GM23248 (cell line): Measurements from ENCODE around the gene KANK3. TPM values are rescaled to one million over a fixed set of nuclear protein-coding genes. Genes with fewer than 3 reads are reported as not detected.

Experiments used
- DNase-seq: peaks from one replicate; pipeline ENCODE4 v3.0.0-alpha.2; 2015
- H2AFZ ChIP-seq: fragments of 200-600 bp; sonication (generic); 2 replicates; pipeline ENCODE4 v1.6.1; 2016; ENCODE audit warnings: antibody characterized with exemption
- H3F3A ChIP-seq: fragments of 200-600 bp; sonication (generic); 2 replicates; pipeline ENCODE4 v1.6.1; 2016; ENCODE audit warnings: mild to moderate bottlenecking, antibody characterized with exemption, mixed run types; ENCODE audit not compliant: insufficient read depth
- H3K27ac ChIP-seq: fragments of 200-600 bp; sonication (generic); 2 replicates; pipeline ENCODE4 v1.5.1; 2016; ENCODE audit warnings: mild to moderate bottlenecking
- H3K27me3 ChIP-seq: fragments of 200-600 bp; sonication (generic); replicated peaks from 2 replicates; pipeline ENCODE4 v1.6.1; 2016; ENCODE audit warnings: mild to moderate bottlenecking; ENCODE audit not compliant: insufficient read depth
- H3K36me3 ChIP-seq: fragments of 200-600 bp; sonication (generic); 2 replicates; pipeline ENCODE4 v1.6.1; 2016; ENCODE audit warnings: low read depth, mild to moderate bottlenecking
- H3K4me1 ChIP-seq: fragments of 200-600 bp; sonication (generic); 2 replicates; pipeline ENCODE4 v1.6.1; 2016; ENCODE audit warnings: mild to moderate bottlenecking; ENCODE audit not compliant: insufficient read depth
- H3K4me2 ChIP-seq: fragments of 200-600 bp; sonication (generic); one replicate; pipeline ENCODE4 v1.6.1; 2016; ENCODE audit warnings: mild to moderate bottlenecking; ENCODE audit not compliant: unreplicated experiment
- H3K4me3 ChIP-seq: fragments of 200-600 bp; sonication (generic); 2 replicates; pipeline ENCODE4 v1.5.1; 2016; ENCODE audit warnings: mild to moderate bottlenecking
- H3K79me2 ChIP-seq: fragments of 200-600 bp; sonication (generic); 2 replicates; pipeline ENCODE4 v1.6.1; 2016; ENCODE audit warnings: mild to moderate bottlenecking; ENCODE audit not compliant: insufficient read depth
- H3K9ac ChIP-seq: fragments of 200-600 bp; sonication (generic); 2 replicates; pipeline ENCODE4 v1.6.1; 2016; ENCODE audit warnings: mild to moderate bottlenecking
- H3K9me2 ChIP-seq: fragments of 200-600 bp; sonication (generic); 2 replicates; pipeline ENCODE4 v1.6.1; 2016; ENCODE audit warnings: mixed run types, mild to moderate bottlenecking, moderate library complexity; ENCODE audit not compliant: insufficient read depth
- H3K9me3 ChIP-seq: fragments of 200-600 bp; sonication (generic); one replicate; pipeline ENCODE4 v1.6.1; 2017; ENCODE audit warnings: low read depth
- H4K20me1 ChIP-seq: fragments of 200-600 bp; sonication (generic); 2 replicates; pipeline ENCODE4 v1.6.0; 2016; ENCODE audit not compliant: insufficient read depth
- EZH2 ChIP-seq: fragments of 200-600 bp; sonication (generic); IDR thresholded peaks from 2 replicates; pipeline ENCODE4 v1.6.1; 2018; ENCODE audit warnings: antibody characterized with exemption, mild to moderate bottlenecking; ENCODE audit not compliant: insufficient read depth, poor library complexity, severe bottlenecking
- EZH2phosphoT487 ChIP-seq: fragments of 200-600 bp; sonication (generic); IDR thresholded peaks from 2 replicates; pipeline ENCODE4 v1.6.1; 2018; ENCODE audit warnings: antibody characterized with exemption, moderate library complexity, mild to moderate bottlenecking, low read depth; ENCODE audit not compliant: insufficient read depth
- WGBS, 2 experiments: methylation state at CpG; one replicate each; pipeline ENCODE4 v1.1.6; 2015 to 2017; ENCODE audit warnings: low lambda C conversion rate in 2 of 2, low coverage in 1 of 2; ENCODE audit errors: missing lambda C conversion rate in 2 of 2; 5-methylcytosine and 5-hydroxymethylcytosine counted together
- in situ Hi-C: fragments of 300-500 bp; cut with MboI; formaldehyde crosslinking; loops from 2 replicates; pipeline ENCODE4 v1.15.0; 2020
- polyA plus RNA-seq: library from polyadenylated mRNA; unstranded; fragments of >200 nt; fragmentation: Nextera tagmentation; extraction: Ambion mirVana; gene quantifications from 2 replicates; pipeline ENCODE4 v1.2.1, GENCODE V29; 2016
- total RNA-seq: library from RNA; depleted of rRNA; stranded (reverse); fragments of >200 nt; shearing (Covaris generic); gene quantifications from 2 replicates; pipeline ENCODE4 v1.2.3, GENCODE V29; 2014

Gene KANK3
- total and polyA plus RNA-seq, 2 experiments from 2014 or later: 0.11 TPM; not detected in 1

DNA sequence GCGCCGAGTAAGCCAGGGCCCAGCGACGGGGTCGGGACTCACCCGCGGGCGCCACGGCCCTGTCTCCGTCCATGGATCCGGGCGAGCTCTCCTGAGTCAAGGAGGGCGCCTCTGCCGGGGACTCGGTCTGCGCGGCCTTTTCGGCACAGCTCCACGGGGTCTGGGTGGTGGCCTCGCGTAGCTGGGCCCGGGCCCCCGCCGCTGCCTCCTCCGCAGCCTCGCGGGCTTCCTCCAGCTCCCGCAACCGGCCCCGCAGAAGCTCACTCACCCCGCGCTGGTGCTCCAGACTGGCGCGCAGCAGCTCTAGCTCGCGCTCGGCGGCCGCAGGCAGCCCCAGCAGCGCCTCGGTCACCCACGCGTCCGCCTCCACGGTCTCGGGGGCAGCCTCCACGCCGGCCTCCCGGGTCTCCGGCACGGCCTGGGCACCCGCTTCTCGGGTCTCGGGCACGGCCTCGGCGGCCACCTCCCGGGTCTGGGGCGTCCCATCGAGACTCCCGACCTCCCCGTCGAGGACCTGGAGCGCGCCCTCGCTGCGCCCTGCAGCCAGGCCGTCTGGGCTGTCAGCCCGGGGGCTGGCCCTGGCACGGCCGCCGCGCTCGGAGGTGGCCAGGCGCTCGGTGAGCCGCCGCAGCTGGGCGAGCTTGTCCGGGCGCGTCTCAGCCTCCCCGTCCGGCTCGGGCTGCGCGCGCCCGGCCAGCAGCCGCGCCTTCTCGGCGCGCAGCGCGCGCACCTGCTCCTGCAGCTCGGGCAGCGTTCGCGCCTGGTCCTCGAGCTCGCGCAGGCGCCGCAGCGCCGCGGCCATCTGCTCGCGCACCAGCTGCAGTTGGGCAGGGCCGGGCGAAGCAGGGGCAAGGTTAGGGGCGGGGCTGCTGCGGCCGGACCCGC, 8.4 kb downstream of the KANK3 start:
- no peaks in the 10 kb centered on the region for H3K9me2 ChIP-seq
- H3K9me3 ChIP-seq: no peaks in the 10 kb centered on the region
- no peaks in the 10 kb centered on the region for H3K4me1 ChIP-seq
- H3K79me2 ChIP-seq: no peaks in the 10 kb centered on the region
- no peaks in the 10 kb centered on the region for H4K20me1 ChIP-seq
- peak; percentile 83 for DNase-seq
- H2AFZ ChIP-seq: peak overlapping the region; percentile 52; the same call in 1 of the 2 replicates
- no peaks in the 10 kb centered on the region for H3K36me3 ChIP-seq
- H3K4me2 ChIP-seq: peak overlapping the region; percentile 65
- no peaks in the 10 kb centered on the region for H3F3A ChIP-seq
- in situ Hi-C loops: no loop called here
- H3K27me3 ChIP-seq: peaks cover 12% of the 10 kb centered on the region
- 1 to 3% methylated on average over 78 to 80 of the region's 117 CpGs for WGBS, 2 experiments
- H3K9ac ChIP-seq: no peak overlapping the region
- H3K4me3 ChIP-seq: peak overlapping the region; percentile 55
- TF ChIP-seq EZH2 (no peak), EZH2phosphoT487 (no peak)
- H3K27ac ChIP-seq: no peak overlapping the region

DNA sequence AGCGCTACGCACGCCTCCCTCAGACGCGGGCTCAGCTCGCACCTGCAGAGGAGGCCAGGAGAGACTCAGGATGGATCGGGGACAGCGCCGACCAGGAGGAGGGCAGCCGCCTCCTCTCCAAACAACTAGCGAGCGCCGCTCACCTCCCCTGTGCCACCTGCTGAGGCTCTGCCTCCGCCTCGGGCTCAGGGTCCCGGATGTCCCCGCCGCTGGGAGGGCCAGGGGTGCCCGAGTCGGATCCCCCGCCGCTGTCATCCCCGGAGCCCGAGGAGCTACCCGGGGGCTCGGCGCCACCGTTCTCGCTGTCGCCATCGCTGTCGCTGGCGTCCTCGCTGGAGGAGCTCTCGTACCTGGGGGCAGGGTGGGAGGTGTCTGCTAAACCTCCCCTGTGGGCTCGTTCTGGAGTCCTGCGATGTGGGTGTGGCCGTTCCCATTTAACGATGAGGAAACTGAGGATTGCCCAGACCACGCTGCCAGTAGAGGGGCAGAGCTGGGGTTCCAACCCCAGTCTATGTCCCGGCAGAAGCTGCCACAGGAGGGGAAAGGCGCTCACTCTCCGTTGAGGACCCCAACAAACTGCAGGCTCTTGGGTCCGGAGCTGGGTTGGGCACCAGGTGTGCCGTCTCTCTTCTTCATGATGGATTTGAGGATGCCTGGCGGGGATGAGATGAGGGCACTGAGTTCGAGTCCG, 9.2 kb downstream of the KANK3 start:
- Histone ChIP-seq H3K9me3 (no peaks in the 10 kb centered on the region), H2AFZ (no peak overlapping the region), H3K27me3 (peaks cover 12% of the 10 kb centered on the region), H3K4me1 (no peaks in the 10 kb centered on the region), H3K36me3 (no peaks in the 10 kb centered on the region), H3K4me3 (no peak overlapping the region), H3K4me2 (no peak overlapping the region), H3K9ac (no peak overlapping the region), H3K79me2 (no peaks in the 10 kb centered on the region), H3K27ac (no peak overlapping the region), H3K9me2 (no peaks in the 10 kb centered on the region), H4K20me1 (no peaks in the 10 kb centered on the region), H3F3A (no peaks in the 10 kb centered on the region)
- DNase-seq: no peak
- TF ChIP-seq EZH2phosphoT487: 0 out of 2 replicates have a peak, but pooled peaks have one; percentile 7
- TF ChIP-seq EZH2: peak; percentile 53
- in situ Hi-C loops: no loop called here
- 7 to 10% methylated on average over 43 to 47 of the region's 48 CpGs for WGBS, 2 experiments

DNA sequence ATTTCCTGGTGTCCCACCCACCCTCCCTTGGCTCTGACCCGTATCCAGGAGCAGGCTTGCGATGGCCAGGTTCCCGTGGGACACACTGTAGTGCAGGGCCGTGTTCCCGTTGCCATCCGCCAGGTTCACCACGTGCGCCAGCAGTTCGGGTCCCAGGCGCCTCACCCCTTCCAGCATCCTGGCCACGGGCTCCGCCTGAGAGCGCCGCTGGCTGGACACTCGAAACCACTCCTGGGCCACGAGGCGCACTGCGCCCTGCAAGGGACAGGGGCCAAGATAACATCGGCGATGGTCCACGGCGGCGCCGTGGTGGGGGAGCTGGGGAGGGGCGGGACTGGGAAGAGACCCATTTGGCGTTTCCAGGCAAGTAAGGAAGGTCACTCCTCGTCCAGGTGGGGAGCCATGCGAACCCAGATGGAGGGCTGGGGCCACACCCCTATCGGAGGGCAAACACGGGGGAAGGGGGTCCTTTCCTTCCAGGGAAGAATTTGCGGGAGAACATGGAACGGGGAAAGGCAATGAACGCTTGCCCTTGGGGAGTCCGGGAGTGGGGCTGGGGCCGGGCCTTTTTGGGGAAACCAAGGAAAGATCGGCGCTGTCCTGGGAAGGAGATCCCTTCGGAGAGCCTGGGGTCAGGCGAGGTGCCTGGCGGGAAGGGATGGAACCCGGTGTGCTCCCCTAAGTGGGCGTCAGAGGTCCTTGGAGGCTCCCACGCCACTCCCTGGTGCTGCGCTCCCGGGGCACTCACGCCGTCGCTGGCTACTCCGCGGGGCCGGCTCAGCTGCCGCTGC, 9.9 kb downstream of the KANK3 start:
- no peak overlapping the region for H3K27ac ChIP-seq
- in situ Hi-C loops: no loop called here
- H3K4me2 ChIP-seq: no peak overlapping the region
- no peaks in the 10 kb centered on the region for H4K20me1 ChIP-seq
- no peaks in the 10 kb centered on the region for H3K9me2 ChIP-seq
- no peaks in the 10 kb centered on the region for H3K36me3 ChIP-seq
- H3K27me3 ChIP-seq: peaks cover 12% of the 10 kb centered on the region
- WGBS, 2 experiments: 11 to 13% methylated on average over 48 to 49 of the region's 52 CpGs
- DNase-seq: peak; percentile 19
- no peaks in the 10 kb centered on the region for H3K9me3 ChIP-seq
- H3F3A ChIP-seq: no peaks in the 10 kb centered on the region
- peak; percentile 4 for TF ChIP-seq EZH2
- TF ChIP-seq EZH2phosphoT487: no peak
- H3K79me2 ChIP-seq: no peaks in the 10 kb centered on the region
- no peak overlapping the region for H3K9ac ChIP-seq
- H2AFZ ChIP-seq: no peak overlapping the region
- H3K4me3 ChIP-seq: no peak overlapping the region
- H3K4me1 ChIP-seq: no peaks in the 10 kb centered on the region

DNA sequence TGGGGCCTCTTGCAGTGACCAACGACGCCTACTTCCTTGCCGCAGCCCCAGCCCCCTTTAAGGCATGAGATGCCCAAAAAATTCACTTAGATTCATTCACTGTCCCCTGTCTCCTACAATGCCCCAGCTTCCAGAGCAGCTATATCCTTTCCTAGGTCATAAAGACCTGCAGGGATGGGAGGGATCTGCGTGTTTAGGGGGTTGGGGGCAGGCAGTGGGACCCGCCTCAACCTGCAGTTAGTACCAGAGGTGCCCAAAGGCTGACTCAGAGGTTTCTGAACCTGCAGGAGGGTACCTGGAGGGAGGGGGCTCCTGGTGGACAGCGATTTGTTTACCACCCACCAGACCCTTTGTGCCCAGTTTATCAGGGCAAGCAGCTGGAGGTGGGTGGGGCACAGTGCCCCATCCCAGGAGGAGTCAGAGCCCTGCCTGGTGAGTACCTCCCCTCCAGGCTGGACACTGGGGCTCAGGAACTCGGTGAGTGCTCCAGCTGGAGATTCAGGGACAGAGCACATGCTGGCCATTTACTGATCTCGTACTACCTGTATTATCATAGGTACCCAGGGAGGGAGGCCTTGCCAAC, 11.7 kb downstream of the KANK3 start:
- no peak for DNase-seq
- no peaks in the 10 kb centered on the region for H3K36me3 ChIP-seq
- no peak overlapping the region for H3K4me3 ChIP-seq
- WGBS, 2 experiments: 74 to 79% methylated on average over 8 of the region's 8 CpGs
- H3K9ac ChIP-seq: no peak overlapping the region
- H3K4me1 ChIP-seq: no peaks in the 10 kb centered on the region
- no peaks in the 10 kb centered on the region for H4K20me1 ChIP-seq
- H3K9me3 ChIP-seq: no peaks in the 10 kb centered on the region
- no peak overlapping the region for H3K27ac ChIP-seq
- H3F3A ChIP-seq: no peaks in the 10 kb centered on the region
- H3K4me2 ChIP-seq: no peak overlapping the region
- peaks cover 12% of the 10 kb centered on the region for H3K27me3 ChIP-seq
- H2AFZ ChIP-seq: no peak overlapping the region
- H3K79me2 ChIP-seq: no peaks in the 10 kb centered on the region
- H3K9me2 ChIP-seq: no peaks in the 10 kb centered on the region
- no peak for TF ChIP-seq EZH2
- TF ChIP-seq EZH2phosphoT487: no peak
- in situ Hi-C loops: no loop called here
